Vagina (tissue), 2 donors: ENCODE measurements around the gene TET2. TPM values are rescaled to one million over a fixed set of nuclear protein-coding genes. Genes with fewer than 3 reads are reported as not detected.
A peak's percentile ranks its signal among the peaks of the same experiment; 100 is the strongest.

Experiments used
- DNase-seq, 2 donors: peaks; one replicate each; pipeline ENCODE4 v3.0.0-alpha.2; 2017; ENCODE audit errors: extremely low spot score in 2 of 2
- H3K27ac ChIP-seq: fragments of 200-600 bp; sonication (generic); one replicate; pipeline ENCODE4 v1.5.1; 2019
- H3K27me3 ChIP-seq: fragments of 200-600 bp; sonication (generic); one replicate; pipeline ENCODE4 v1.5.1; 2019
- H3K36me3 ChIP-seq, 2 donors: fragments of 200-600 bp; sonication (generic); one replicate each; pipeline ENCODE4 v1.5.1; 2017 to 2019
- H3K4me1 ChIP-seq: fragments of 200-600 bp; sonication (generic); one replicate; pipeline ENCODE4 v1.5.1; 2019
- H3K4me3 ChIP-seq, 2 donors: fragments of 200-600 bp; sonication (generic); 1 replicate in 1 of 2; 2 replicates in 1 of 2; pipeline ENCODE4 v1.5.1; 2016 to 2019
- H3K9me3 ChIP-seq: fragments of 200-600 bp; sonication (generic); one replicate; pipeline ENCODE4 v1.5.1; 2019
- CTCF ChIP-seq, 3 experiments: fragments of 450-650 bp in 2 of 3; fragments of 200-600 bp in 1 of 3; sonication (generic) in 1 of 3; IDR thresholded peaks; one replicate each; pipeline ENCODE4 v1.5.1; 2017 to 2019; ENCODE audit warnings: antibody characterized with exemption in 3 of 3, mild to moderate bottlenecking in 2 of 3, moderate library complexity in 2 of 3
- POLR2A ChIP-seq, 2 donors: fragments of 450-650 bp; IDR thresholded peaks; one replicate each; pipeline ENCODE4 v1.6.1; 2017; ENCODE audit warnings: antibody characterized with exemption in 2 of 2, mild to moderate bottlenecking in 2 of 2, moderate library complexity in 2 of 2
- POLR2AphosphoS5 ChIP-seq, 2 donors: sonication (generic); formaldehyde crosslinking; IDR thresholded peaks; one replicate each; pipeline ENCODE4 v1.9.0; 2017; ENCODE audit warnings: antibody characterized with exemption in 2 of 2, mild to moderate bottlenecking in 2 of 2, low read depth in 1 of 2; ENCODE audit not compliant: insufficient read depth in 1 of 2
- intact Hi-C: fragments of 100-400 bp; cut with DNase I; formaldehyde crosslinking; loops from one replicate; pipeline ENCODE4 v1.15.1; 2023
- total RNA-seq: library from RNA; depleted of rRNA; stranded (reverse); fragments of >200 nt; gene quantifications from one replicate; pipeline ENCODE4 v1.2.3, GENCODE V29; 2016

Gene TET2
- total RNA-seq, 1 donor from 2014 or later, result 31.9 TPM

DNA sequence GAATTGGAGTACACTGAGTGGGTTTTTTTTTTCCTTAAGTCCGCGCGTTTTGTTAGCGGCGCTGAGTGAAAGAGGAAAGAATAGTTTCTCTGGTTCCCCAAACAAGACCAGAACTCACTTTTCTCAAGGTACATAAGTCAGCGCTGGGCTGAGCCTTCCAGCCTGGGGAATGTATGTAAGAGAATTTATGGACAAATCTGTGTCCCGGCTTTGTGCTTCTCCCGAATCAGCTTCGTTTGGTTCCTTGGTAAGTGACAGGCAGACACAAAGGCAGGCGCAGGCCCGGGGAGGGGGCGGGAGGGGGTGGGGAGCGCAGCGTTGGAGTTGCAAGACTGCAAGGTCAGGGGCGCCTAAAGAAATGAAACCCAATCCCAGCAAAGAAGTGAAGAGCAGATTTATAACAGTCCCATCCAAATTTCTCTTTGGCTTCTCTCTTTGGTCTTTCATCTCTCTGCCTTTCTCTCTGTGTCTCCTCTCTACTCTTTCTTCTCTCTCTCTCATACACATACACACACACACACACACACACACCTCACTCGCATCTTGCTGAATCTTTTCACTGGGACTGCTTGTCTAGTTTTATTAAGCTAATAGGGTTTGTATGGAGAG, 981 bp downstream of the TET2 start:
- intact Hi-C loops, result loop anchor here (5.0 kb wide), 1 partner anchor 325 kb away; the partner anchor contains the start of gene PPA2
- peak overlapping the region; percentile 68 to 82 for H3K4me3 ChIP-seq
- H3K27me3 ChIP-seq, result no peaks in the 10 kb centered on the region
- DNase-seq, result no peak
- peak overlapping the region; percentile 90 for H3K27ac ChIP-seq
- no peaks in the 10 kb centered on the region for H3K36me3 ChIP-seq
- no peaks in the 10 kb centered on the region for H3K9me3 ChIP-seq
- no peak for TF ChIP-seq CTCF (IDR thresholded peaks at IDR 0.05)
- no peak for TF ChIP-seq POLR2A (IDR thresholded peaks at IDR 0.05)
- TF ChIP-seq POLR2AphosphoS5 (IDR thresholded peaks at IDR 0.05; ENCODE audit: insufficient read depth in 1 of 2, low read depth in 1 of 2), result no peak
- H3K4me1 ChIP-seq, result peaks cover 33% of the 10 kb centered on the region

DNA sequence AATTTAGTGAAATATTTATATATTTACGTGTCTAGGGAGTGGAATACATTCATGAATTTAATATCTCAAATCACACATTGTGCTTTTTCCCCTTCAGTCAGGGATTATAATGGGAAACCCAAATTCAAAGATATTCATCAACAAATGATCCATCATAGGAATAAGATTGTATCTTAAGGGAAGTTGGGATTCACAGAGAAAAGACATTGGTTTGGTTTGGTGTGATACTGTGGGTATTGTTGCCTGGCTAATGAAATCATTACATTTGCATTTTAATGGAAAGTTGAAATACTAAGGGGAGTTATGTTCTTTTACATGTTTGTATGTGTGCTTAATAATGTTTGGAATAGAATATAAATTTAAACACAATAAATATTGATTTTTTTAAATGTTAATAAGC, 1.7 kb downstream of the TET2 start:
- no peaks in the 10 kb centered on the region for H3K27me3 ChIP-seq
- no peak for TF ChIP-seq POLR2A (IDR thresholded peaks at IDR 0.05)
- no peak for TF ChIP-seq POLR2AphosphoS5 (IDR thresholded peaks at IDR 0.05; ENCODE audit: insufficient read depth in 1 of 2, low read depth in 1 of 2)
- TF ChIP-seq CTCF (IDR thresholded peaks at IDR 0.05), result no peak
- intact Hi-C loops, result loop anchor here (5.0 kb wide), 1 partner anchor 324 kb away; the partner anchor contains the start of gene PPA2
- peak overlapping the region; percentile 90 for H3K27ac ChIP-seq
- H3K9me3 ChIP-seq, result no peaks in the 10 kb centered on the region
- no peaks in the 10 kb centered on the region for H3K36me3 ChIP-seq
- H3K4me3 ChIP-seq, result peak overlapping the region; percentile 68 to 82
- peaks cover 33% of the 10 kb centered on the region for H3K4me1 ChIP-seq
- no peak for DNase-seq

GRCh38 chr4:105148776-105149175, 2.1 kb downstream of the TET2 start:
- Histone ChIP-seq H3K9me3 (no peaks in the 10 kb centered on the region), H3K27me3 (no peaks in the 10 kb centered on the region), H3K36me3 (no peaks in the 10 kb centered on the region), H3K4me3 (peak overlapping the region in 1 of 2 donors; percentile 82), H3K27ac (no peak overlapping the region), H3K4me1 (peaks cover 33% of the 10 kb centered on the region)
- TF ChIP-seq CTCF (IDR thresholded peaks at IDR 0.05), result no peak
- TF ChIP-seq POLR2AphosphoS5 (IDR thresholded peaks at IDR 0.05; ENCODE audit: insufficient read depth in 1 of 2, low read depth in 1 of 2), result no peak
- no peak for TF ChIP-seq POLR2A (IDR thresholded peaks at IDR 0.05)
- intact Hi-C loops, result loop anchor here (5.0 kb wide), 1 partner anchor 324 kb away; the partner anchor contains the start of gene PPA2
- no peak for DNase-seq

GRCh38 chr4:105149771-105150170, 3.1 kb downstream of the TET2 start:
- no peak overlapping the region for H3K27ac ChIP-seq
- intact Hi-C loops, result loop anchor here (5.0 kb wide), 1 partner anchor 323 kb away; the partner anchor contains the start of gene PPA2
- peak overlapping the region in 1 of 2 donors; percentile 7 for H3K4me3 ChIP-seq

More at GRCh38 chr4:105149771-105150170, 3.1 kb downstream of the TET2 start:
- Histone ChIP-seq H3K4me1 (peaks cover 33% of the 10 kb centered on the region), H3K9me3 (no peaks in the 10 kb centered on the region), H3K27me3 (no peaks in the 10 kb centered on the region), H3K36me3 (no peaks in the 10 kb centered on the region)
- no peak for TF ChIP-seq CTCF (IDR thresholded peaks at IDR 0.05)
- TF ChIP-seq POLR2A (IDR thresholded peaks at IDR 0.05), result no peak
- TF ChIP-seq POLR2AphosphoS5 (IDR thresholded peaks at IDR 0.05; ENCODE audit: insufficient read depth in 1 of 2, low read depth in 1 of 2), result no peak
- DNase-seq, result no peak
